H1 (cell line): ENCODE results near the gene RNF141. TPM values are rescaled to one million over a fixed set of nuclear protein-coding genes. Genes with fewer than 3 reads are reported as not detected.

Experiments
- CTCF ChIA-PET: fragments of 300-600 bp; sonication (Branson Sonifier 250); formaldehyde crosslinking; loops from one replicate; lab custom pipeline; 2021; ENCODE audit not compliant: partially characterized antibody; lab: Charles Lee
- POLR2A ChIA-PET: fragments of 300-600 bp; sonication (Branson Sonifier 250); formaldehyde crosslinking; loops from one replicate; lab custom pipeline; 2021; ENCODE audit warnings: inconsistent platforms; ENCODE audit not compliant: partially characterized antibody; lab: Charles Lee
- DNase-seq, 2 experiments: peaks; one replicate each; pipeline versions ENCODE4 v3.0.0 to v3.0.0-alpha.2; 2010 to 2022; ENCODE audit warnings: low spot score in 2 of 2, low read depth in 1 of 2, mixed read lengths in 1 of 2
- FAIRE-seq: peaks from 2 replicates; lab custom pipeline; 2011; peaks lifted over from hg19 to GRCh38; lab: Jason Lieb, UNC
- H2AFZ ChIP-seq: 2 replicates; pipeline ENCODE4 v1.8.1; 2012; ENCODE audit warnings: low read length, inconsistent platforms
- H2AK5ac ChIP-seq: 2 replicates; pipeline ENCODE4 v1.6.1; 2013; ENCODE audit warnings: low read depth, low read length
- H2BK120ac ChIP-seq: replicated peaks from 2 replicates; pipeline ENCODE3; 2013; ENCODE audit warnings: low read depth, low read length, inconsistent platforms
- H2BK12ac ChIP-seq: 2 replicates; pipeline ENCODE4 v1.6.1; 2013; ENCODE audit warnings: low read depth, low read length
- H2BK15ac ChIP-seq: 2 replicates; pipeline ENCODE4 v1.6.1; 2013; ENCODE audit warnings: low read length
- H2BK20ac ChIP-seq: 2 replicates; pipeline ENCODE4 v1.6.1; 2013; ENCODE audit warnings: low read length
- H2BK5ac ChIP-seq: 2 replicates; pipeline ENCODE4 v1.6.1; 2013; ENCODE audit warnings: low read depth, low read length
- H3K14ac ChIP-seq: 2 replicates; pipeline ENCODE4 v1.6.1; 2013; ENCODE audit warnings: inconsistent platforms; ENCODE audit not compliant: insufficient read length
- H3K18ac ChIP-seq: 2 replicates; pipeline ENCODE4 v1.6.1; 2013; ENCODE audit warnings: low read length; ENCODE audit errors: extremely low read depth
- H3K23ac ChIP-seq: 2 replicates; pipeline ENCODE4 v1.6.1; 2013; ENCODE audit warnings: inconsistent platforms; ENCODE audit not compliant: insufficient read length
- H3K23me2 ChIP-seq: 2 replicates; pipeline ENCODE4 v1.6.1; 2013; ENCODE audit warnings: low read depth, low read length
- H3K27ac ChIP-seq: 2 replicates; pipeline ENCODE4 v1.6.1; 2011; ENCODE audit warnings: low read depth, low read length, inconsistent platforms
- H3K27me3 ChIP-seq, 4 experiments: replicated peaks in 1 of 4; 1 replicate in 1 of 4; 2 replicates in 3 of 4; pipeline versions ENCODE4 v1.6.1 to v1.8.1; 2011 to 2013; ENCODE audit warnings: low read length in 3 of 4, mild to moderate bottlenecking in 3 of 4, inconsistent platforms in 2 of 4, mixed read lengths in 2 of 4, moderate library complexity in 1 of 4; ENCODE audit not compliant: control insufficient read depth in 3 of 4, insufficient read depth in 3 of 4; ENCODE audit errors: extremely low read depth in 1 of 4
- H3K36me3 ChIP-seq, 4 experiments: 2 replicates each; pipeline versions ENCODE4 v1.6.1 to v1.8.1; 2011 to 2013; ENCODE audit warnings: mild to moderate bottlenecking in 4 of 4, low read length in 3 of 4, moderate library complexity in 2 of 4, control low read depth in 1 of 4, inconsistent platforms in 1 of 4; ENCODE audit not compliant: insufficient read depth in 4 of 4, control insufficient read depth in 2 of 4
- H3K4ac ChIP-seq: replicated peaks from 2 replicates; pipeline ENCODE3; 2013; ENCODE audit warnings: low read length, low read depth, mixed read lengths, inconsistent platforms; ENCODE audit not compliant: insufficient read length
- H3K4me1 ChIP-seq, 4 experiments: replicated peaks in 1 of 4; 1 replicate in 1 of 4; 2 replicates in 3 of 4; pipeline versions ENCODE4 v1.6.1 to v1.8.1; 2011 to 2013; ENCODE audit warnings: low read length in 3 of 4, inconsistent platforms in 2 of 4, mixed read lengths in 1 of 4; ENCODE audit not compliant: insufficient read depth in 4 of 4, control insufficient read depth in 3 of 4
- H3K4me2 ChIP-seq, 2 experiments: 2 replicates each; pipeline versions ENCODE4 v1.6.1 to v1.8.1; 2011 to 2013; ENCODE audit warnings: low read depth in 2 of 2, low read length in 2 of 2, control low read depth in 1 of 2, inconsistent platforms in 1 of 2, mild to moderate bottlenecking in 1 of 2; ENCODE audit not compliant: insufficient read depth in 1 of 2
- H3K4me3 ChIP-seq, 4 experiments: fragments of 200-600, 300-600 bp in 1 of 4; sonication (generic), shearing (Covaris generic), sonication (Bioruptor Twin) in 1 of 4; 2 replicates each; pipeline versions ENCODE4 v1.5.1 to v1.8.1; 2011 to 2016; ENCODE audit warnings: low read length in 4 of 4, low read depth in 3 of 4, control low read depth in 2 of 4, inconsistent platforms in 2 of 4, mild to moderate bottlenecking in 2 of 4, mixed read lengths in 1 of 4, moderate library complexity in 1 of 4; ENCODE audit not compliant: insufficient read depth in 2 of 4; ENCODE audit errors: extremely low read depth in 1 of 4
- H3K56ac ChIP-seq: replicated peaks from 2 replicates; pipeline ENCODE3; 2013; ENCODE audit warnings: low read depth, mild to moderate bottlenecking, mixed read lengths, low read length, inconsistent platforms; ENCODE audit not compliant: insufficient read length
- H3K79me1 ChIP-seq: 2 replicates; pipeline ENCODE4 v1.6.1; 2013; ENCODE audit warnings: low read depth, low read length, control low read depth
- H3K79me2 ChIP-seq, 2 experiments: 2 replicates each; pipeline versions ENCODE4 v1.6.1 to v1.8.1; 2012 to 2013; ENCODE audit warnings: low read length in 2 of 2, mild to moderate bottlenecking in 2 of 2, inconsistent platforms in 1 of 2; ENCODE audit not compliant: insufficient read depth in 2 of 2, control insufficient read depth in 1 of 2
- H3K9ac ChIP-seq, 4 experiments: replicated peaks in 1 of 4; 1 replicate in 1 of 4; 2 replicates in 3 of 4; pipeline versions ENCODE4 v1.6.1 to v1.8.1; 2011 to 2013; ENCODE audit warnings: low read depth in 3 of 4, low read length in 3 of 4, control low read depth in 2 of 4, mild to moderate bottlenecking in 2 of 4, moderate library complexity in 2 of 4, inconsistent platforms in 1 of 4; ENCODE audit errors: extremely low read depth in 1 of 4
- H3K9me3 ChIP-seq, 2 experiments: 2 replicates each; pipeline versions ENCODE4 v1.6.1 to v1.8.1; 2012 to 2013; ENCODE audit warnings: mild to moderate bottlenecking in 2 of 2, moderate library complexity in 2 of 2, control low read depth in 1 of 2, inconsistent platforms in 1 of 2, low read depth in 1 of 2, low read length in 1 of 2, mixed read lengths in 1 of 2; ENCODE audit not compliant: insufficient read depth in 2 of 2
- H4K20me1 ChIP-seq, 2 experiments: replicated peaks in 1 of 2; 2 replicates each; pipeline versions ENCODE3 to v1.8.1; 2011 to 2013; ENCODE audit warnings: inconsistent platforms in 2 of 2, low read length in 2 of 2, mild to moderate bottlenecking in 1 of 2; ENCODE audit not compliant: insufficient read depth in 2 of 2, control insufficient read depth in 1 of 2
- H4K5ac ChIP-seq: 2 replicates; pipeline ENCODE4 v1.6.1; 2013; ENCODE audit warnings: low read length, low read depth, mixed read lengths, inconsistent platforms; ENCODE audit not compliant: insufficient read length
- H4K8ac ChIP-seq: 2 replicates; pipeline ENCODE4 v1.8.0; 2013; ENCODE audit warnings: mild to moderate bottlenecking, moderate library complexity, low read length, inconsistent platforms; ENCODE audit not compliant: insufficient read depth; ENCODE audit errors: extremely low read depth
- H4K91ac ChIP-seq: replicated peaks from 2 replicates; pipeline ENCODE3; 2013; ENCODE audit warnings: low read length, mixed read lengths, inconsistent platforms; ENCODE audit not compliant: insufficient read length
- CHD2 ChIP-seq: IDR thresholded peaks from 2 replicates; pipeline ENCODE4 v1.6.1; 2012; ENCODE audit warnings: low read length, improper control_type of control experiment
- KDM4A ChIP-seq: IDR thresholded peaks from one replicate; pipeline ENCODE4 v1.7.1; 2012; ENCODE audit warnings: low read depth, mild to moderate bottlenecking, moderate library complexity, low read length, inconsistent platforms; ENCODE audit not compliant: severe bottlenecking
- ZNF274 ChIP-seq: IDR thresholded peaks from 2 replicates; pipeline ENCODE4 v1.7.0; 2012; ENCODE audit warnings: low read length, borderline replicate concordance; ENCODE audit errors: extremely low read depth
- WGBS, 2 experiments: shearing (Covaris generic) in 1 of 2; methylation state at CpG; one replicate each; pipeline versions ENCODE4 v1.1.6 to v1.1.7; 2013 to 2015; ENCODE audit warnings: low lambda C conversion rate in 2 of 2, mixed read lengths in 2 of 2, inconsistent platforms in 1 of 2, low coverage in 1 of 2, missing lambda C conversion rate in 1 of 2; ENCODE audit not compliant: insufficient replicate concordance in 2 of 2, insufficient coverage in 1 of 2, insufficient read length in 1 of 2; ENCODE audit errors: extremely low coverage in 1 of 2, missing lambda C conversion rate in 1 of 2; 5-methylcytosine and 5-hydroxymethylcytosine counted together
- polyA plus RNA-seq, 7 experiments: library from polyadenylated mRNA; depleted of rRNA in 3 of 7; stranded (reverse) in 5 of 7; unstranded in 2 of 7; fragments of >200 nt in 5 of 7; fragments of 200-250 nt in 2 of 7; gene quantifications; 1 replicate in 5 of 7; 2 replicates in 1 of 7; 4 replicates in 1 of 7; pipeline versions ENCODE4 v1.2.1 to v1.2.3, GENCODE V29; 2011 to 2013; ENCODE audit warnings: missing spikeins in 2 of 7, mixed read lengths in 2 of 7
- total RNA-seq: library from RNA; stranded (reverse); fragmentation: NEBNext Ultra II Directional; extraction: Animal tissue kit (Norgen Biotek cat#: 25700); gene quantifications from 2 replicates; pipeline ENCODE4 v1.2.1, GENCODE V29; 2021

RNF141 gene
- total and polyA plus RNA-seq, 2 of the 8 experiments (the other 6 are each of a cell fraction or from before 2014, with no cell fraction given): 8.5 to 22.8 TPM

GRCh38 chr11:10474551-10474950, 66.4 kb downstream of the RNF141 start:
- Histone ChIP-seq H3K4me2 (no peak overlapping the region), H4K91ac (no peak overlapping the region), H3K36me3 (no peaks in the 10 kb centered on the region), H3K79me2 (no peaks in the 10 kb centered on the region), H3K9ac (no peak overlapping the region), H3K18ac (no peak overlapping the region), H2BK12ac (no peak overlapping the region), H3K23me2 (no peaks in the 10 kb centered on the region), H3K79me1 (no peaks in the 10 kb centered on the region; the same call in 1 of the 2 replicates), H2BK15ac (no peak overlapping the region), H3K56ac (no peak overlapping the region), H3K4me3 (no peak overlapping the region), H3K4ac (no peak overlapping the region), H2AFZ (no peak overlapping the region), H3K23ac (no peak overlapping the region), H3K14ac (no peak overlapping the region), H4K20me1 (no peaks in the 10 kb centered on the region), H3K27ac (no peak overlapping the region), H3K27me3 (no peaks in the 10 kb centered on the region), H2AK5ac (no peak overlapping the region), H3K4me1 (no peaks in the 10 kb centered on the region), H2BK120ac (no peak overlapping the region), H4K8ac (no peak overlapping the region), H3K9me3 (no peaks in the 10 kb centered on the region), H2BK5ac (no peak overlapping the region), H4K5ac (no peak overlapping the region), H2BK20ac (no peak overlapping the region)
- CTCF ChIA-PET: interaction anchor here (1.2 kb wide), 1 partner anchor 69 kb away, joined by 4 read pairs; no protein-coding TSS in a partner anchor
- WGBS, 2 experiments: 96% methylated on average over 2 of the region's 2 CpGs; no CpG with 5 or more reads in 1 of the 2 experiments
- FAIRE-seq: no peak
- POLR2A ChIA-PET: no interaction called here
- TF ChIP-seq KDM4A (no peak), ZNF274 (no peak), CHD2 (no peak)
- no peak for DNase-seq
